RPMI7951 (cell line): Measurements from ENCODE around the gene FLRT1. TPM values are rescaled to one million over a fixed set of nuclear protein-coding genes. Genes with fewer than 3 reads are reported as not detected.

ENCODE experiments used
- DNase-seq: peaks from one replicate; pipeline ENCODE4 v3.0.0-alpha.2; 2012; ENCODE audit warnings: low read depth
- total RNA-seq: library from RNA; depleted of rRNA; stranded (reverse); fragments of >200 nt; shearing (Covaris generic); gene quantifications from 2 replicates; pipeline ENCODE4 v1.2.3, GENCODE V29; 2014; rRNA removed

FLRT1 gene
- total RNA-seq, 1 experiment from 2014 or later, result under 0.01 TPM

DNA sequence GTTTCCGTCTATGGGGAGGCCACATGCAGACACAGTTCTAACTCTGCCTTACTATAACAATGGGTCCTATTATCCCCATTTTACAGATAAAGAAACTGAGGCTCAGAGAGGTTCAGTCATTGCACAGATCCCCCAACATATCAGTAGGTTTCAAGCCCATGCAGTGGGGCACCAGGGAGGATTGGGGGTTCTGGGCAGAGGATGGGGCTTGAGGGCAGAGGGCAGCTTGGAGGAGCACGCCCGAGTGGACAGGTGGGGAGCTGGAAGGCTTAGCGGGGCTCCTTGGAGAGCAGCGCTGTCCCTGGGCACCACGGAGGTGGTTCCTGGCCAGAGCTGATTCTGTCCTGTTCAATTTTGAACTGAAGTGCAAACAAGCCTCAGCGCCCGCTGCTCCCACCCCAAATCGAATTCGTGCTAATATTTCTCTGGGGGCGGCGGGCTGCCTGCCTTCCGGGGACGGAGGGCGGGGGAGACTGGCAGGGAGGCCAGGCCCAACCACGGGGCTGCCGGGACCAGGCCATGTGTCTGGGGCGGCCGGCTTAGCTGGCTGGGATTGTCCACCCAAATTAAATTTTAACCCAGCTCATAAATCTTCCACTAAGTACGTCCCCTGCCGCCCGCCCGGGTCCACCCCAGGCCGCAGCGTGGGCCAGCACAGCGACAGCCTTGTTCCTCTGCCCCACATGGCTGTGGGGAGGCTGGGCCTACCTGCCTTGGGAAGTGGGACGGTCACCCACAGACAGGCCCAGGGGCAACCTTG, 49.4 kb downstream of the FLRT1 start:
- DNase-seq, result no peak

Other genes starting within 250 kb of the FLRT1 start
- 12.1 and 16.3 TPM in 2 replicates for gene SPINDOC, start 222.5 kb upstream of the FLRT1 start, total RNA-seq
- 7.5 and 9.0 TPM in 2 replicates for gene MARK2, start 196.8 kb upstream of the FLRT1 start, total RNA-seq
- gene RCOR2, start 118.8 kb upstream of the FLRT1 start, total RNA-seq, result 0.96 and 2.1 TPM in 2 replicates
- gene NAA40, start 96.9 kb upstream of the FLRT1 start, total RNA-seq, result 10.8 TPM in 2 replicates
- 1,061 and 1,166 TPM in 2 replicates for gene COX8A, start 61.3 kb upstream of the FLRT1 start, total RNA-seq
- gene OTUB1, start 49.5 kb upstream of the FLRT1 start, total RNA-seq, result 80.3 and 83.6 TPM in 2 replicates
- 36.7 and 43.3 TPM in 2 replicates for gene MACROD1, start 130.2 kb downstream of the FLRT1 start, total RNA-seq
- 306 and 321 TPM in 2 replicates for gene STIP1, start 150.2 kb downstream of the FLRT1 start, total RNA-seq
- 25.9 and 29.1 TPM in 2 replicates for gene FERMT3, start 170.8 kb downstream of the FLRT1 start, total RNA-seq
- 67.2 and 79.8 TPM in 2 replicates for gene TRPT1, start 190.3 kb downstream of the FLRT1 start, total RNA-seq
- gene NUDT22, start 190.3 kb downstream of the FLRT1 start, total RNA-seq, result 59.7 and 90.2 TPM in 2 replicates
- 17.2 and 23.7 TPM in 2 replicates for gene DNAJC4, start 194.6 kb downstream of the FLRT1 start, total RNA-seq
- 45.7 and 51.3 TPM in 2 replicates for gene VEGFB, start 198.7 kb downstream of the FLRT1 start, total RNA-seq
- gene FKBP2, start 205.2 kb downstream of the FLRT1 start, total RNA-seq, result 76.3 and 109 TPM in 2 replicates
- gene PPP1R14B, start 211.0 kb downstream of the FLRT1 start, total RNA-seq, result 418 and 531 TPM in 2 replicates
- 48.1 and 60.4 TPM in 2 replicates for gene PLCB3, start 215.6 kb downstream of the FLRT1 start, total RNA-seq
- gene BAD, start 248.7 kb downstream of the FLRT1 start, total RNA-seq, result 121 and 165 TPM in 2 replicates
- 25.9 and 26.8 TPM in 2 replicates for gene GPR137, start 249.9 kb downstream of the FLRT1 start, total RNA-seq